ENCODE data around the gene EYS.

- TF ChIP-seq RAD21 (conservative IDR thresholded peaks at IDR 0.05 in 1 of 2, IDR thresholded peaks at IDR 0.05 in 1 of 2) (no peak), GATA3 (IDR thresholded peaks at IDR 0.05; ENCODE audit: borderline replicate concordance) (no peak)
Observed at GRCh38 chr6:64037427-64037826, 1669.6 kb downstream of the EYS start.

All from A549 (cell line).